NCI-H2107 treated with DMSO at 0.1 percent for 48 hours (cell line): Measurements from ENCODE around the gene HPN.
A peak's percentile ranks its signal among the peaks of the same experiment; 100 is the strongest.

Experiments
- DNase-seq: peaks from one replicate; lab custom pipeline; 2025; ENCODE audit not compliant: unreplicated experiment; lab: John Stamatoyannopoulos, UW

Gene HPN

GRCh38 chr19:35080613-35081170 lies 39.2 kb downstream of the HPN start:
- no peak for DNase-seq

DNA sequence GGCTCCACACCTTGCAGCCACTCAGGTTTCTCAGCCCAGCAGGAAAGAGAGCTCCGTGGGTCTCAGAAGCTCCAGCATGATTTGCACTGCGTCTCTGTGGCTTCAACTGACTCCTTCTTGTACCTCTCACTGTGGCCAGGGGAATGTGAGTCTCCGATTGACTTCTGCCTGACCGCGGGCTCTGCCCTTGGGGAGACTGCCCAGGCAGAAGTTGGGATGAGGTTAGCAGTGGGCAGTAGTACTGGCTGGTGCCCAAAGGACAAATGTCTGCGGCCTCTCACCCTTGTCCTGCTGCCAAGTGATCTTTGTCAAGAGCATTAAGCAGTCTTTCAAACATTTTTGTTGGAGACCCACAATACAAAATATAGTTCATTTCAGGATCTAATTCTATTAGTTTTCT lies 39.7 kb downstream of the HPN start:
- no peak for DNase-seq

- no peak for DNase-seq
Measured at GRCh38 chr19:35083691-35084508, 42.4 kb downstream of the HPN start.

- no peak for DNase-seq
Measured at GRCh38 chr19:35084509-35084762, 42.9 kb downstream of the HPN start.

- no peak for DNase-seq
Measured at GRCh38 chr19:35085947-35086346, 44.4 kb downstream of the HPN start.

DNA sequence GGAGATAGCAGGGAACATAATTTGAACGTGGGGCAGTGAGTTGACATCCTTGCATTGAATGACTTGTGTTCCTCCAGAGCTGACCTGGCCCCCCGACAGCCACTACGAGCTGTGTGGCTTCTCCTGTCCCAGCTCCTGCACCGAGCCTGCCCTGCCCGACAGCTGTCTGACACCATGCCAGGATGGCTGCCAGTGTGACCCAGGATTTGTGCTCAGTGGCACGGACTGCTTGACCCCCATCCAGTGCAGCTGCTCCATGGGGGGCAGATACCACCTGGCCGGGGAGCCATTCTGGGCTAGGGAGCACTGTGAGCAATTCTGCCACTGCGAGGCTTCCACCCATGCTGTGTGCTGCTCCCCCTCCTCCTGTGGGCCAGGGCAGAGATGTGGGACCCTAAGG lies 44.9 kb downstream of the HPN start:
- no peak for DNase-seq

DNA sequence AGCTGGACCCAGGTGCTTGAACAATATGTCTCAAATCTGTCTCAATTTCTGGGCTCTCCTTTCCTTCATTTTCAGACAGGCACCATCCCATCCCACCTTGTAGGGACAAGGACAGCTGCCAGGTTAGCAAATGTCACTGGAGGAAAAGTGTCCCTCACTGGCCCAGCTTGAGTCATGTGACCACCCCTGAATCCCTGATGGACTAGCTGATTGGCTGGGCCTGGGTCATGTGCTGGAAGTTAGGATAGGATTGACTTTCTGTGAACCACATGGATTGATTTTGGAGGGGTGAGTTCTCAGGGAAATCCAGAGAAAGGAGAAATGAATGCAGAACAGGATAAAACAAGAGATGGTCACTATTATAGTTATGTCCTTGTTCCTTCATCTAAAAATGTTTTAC lies 45.9 kb downstream of the HPN start:
- DNase-seq: no peak

GRCh38 chr19:35088131-35088913 lies 46.8 kb downstream of the HPN start:
- DNase-seq: no peak

GRCh38 chr19:35089554-35089953 lies 48.0 kb downstream of the HPN start:
- DNase-seq: no peak

GRCh38 chr19:35090160-35090505 lies 48.6 kb downstream of the HPN start:
- DNase-seq: peak; percentile 10

DNA sequence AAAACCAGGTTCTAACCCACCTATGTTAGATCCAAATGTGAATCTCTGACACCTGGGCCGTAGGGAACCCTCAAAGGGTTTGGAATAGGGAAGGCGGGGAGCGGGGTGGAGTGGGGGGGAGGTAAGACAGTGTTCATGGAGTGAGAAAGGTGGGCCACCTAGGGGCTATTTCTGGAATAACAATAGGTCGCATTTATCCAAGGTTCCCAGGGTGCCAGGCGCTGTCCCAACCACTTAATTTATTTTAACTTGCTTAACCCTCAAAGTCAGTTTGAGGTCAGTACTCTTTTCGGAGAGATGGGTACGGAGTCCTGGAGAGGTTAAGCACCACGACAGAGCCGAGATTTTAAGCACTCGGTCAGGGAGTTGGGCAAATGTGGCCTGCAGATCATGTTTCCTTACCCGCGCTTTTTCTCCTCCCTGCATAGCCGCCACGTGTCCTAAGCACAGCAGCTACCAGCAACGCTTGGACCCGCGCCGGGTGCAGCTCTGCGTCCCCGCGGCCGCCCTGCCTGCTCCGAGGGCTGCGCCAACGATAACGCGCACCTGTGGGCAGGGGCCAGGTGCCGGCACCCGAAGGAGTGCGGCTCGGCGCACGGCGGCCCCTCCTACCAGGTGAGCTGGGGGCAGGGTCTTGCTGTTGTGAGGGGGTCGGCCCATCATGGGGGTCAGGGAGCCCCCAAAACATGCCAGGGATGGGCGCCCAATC lies 49.1 kb downstream of the HPN start:
- DNase-seq: peak; percentile 74

DNA sequence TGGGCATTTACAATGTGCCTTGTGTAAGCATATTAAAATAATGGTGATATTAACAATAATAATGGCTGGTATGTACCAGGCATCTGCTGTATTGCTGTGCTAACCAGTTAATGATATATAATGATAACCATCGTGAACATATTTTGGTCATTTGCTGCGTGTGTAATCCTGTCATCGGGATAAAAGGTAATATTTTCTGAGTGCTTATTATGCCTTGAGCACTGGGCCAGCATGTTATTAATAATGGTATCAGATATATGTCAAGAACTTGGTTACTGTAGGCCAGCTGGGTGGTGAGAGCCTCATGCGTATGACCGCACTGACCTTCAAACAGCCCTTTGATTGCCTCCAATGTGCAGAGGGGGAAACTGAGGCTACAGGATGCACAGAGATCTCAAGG lies 51.9 kb downstream of the HPN start:
- DNase-seq: no peak

- no peak for DNase-seq
Measured at GRCh38 chr19:35093941-35094647, 52.6 kb downstream of the HPN start.

DNA sequence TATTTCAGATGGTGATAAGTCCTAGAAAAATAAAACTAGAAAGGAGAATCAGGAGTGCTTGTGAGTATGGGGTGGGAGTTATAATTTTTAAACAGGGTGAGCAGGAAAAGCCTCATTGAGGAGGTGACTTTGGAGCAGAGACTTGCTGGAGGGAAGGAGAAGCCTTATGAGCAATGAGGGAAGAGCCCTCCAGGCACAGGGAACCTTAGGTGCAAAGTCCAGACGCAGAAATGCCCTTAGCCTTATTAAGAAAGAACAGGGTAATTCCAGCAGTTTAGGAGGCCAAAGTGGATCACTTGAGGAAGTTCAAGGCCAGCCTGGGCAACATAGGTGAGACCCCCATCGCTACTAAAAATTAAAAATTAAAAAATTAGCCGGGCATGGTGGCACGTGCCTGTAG lies 53.1 kb downstream of the HPN start:
- DNase-seq: no peak

GRCh38 chr19:35095667-35096368 lies 54.3 kb downstream of the HPN start:
- DNase-seq: no peak

DNA sequence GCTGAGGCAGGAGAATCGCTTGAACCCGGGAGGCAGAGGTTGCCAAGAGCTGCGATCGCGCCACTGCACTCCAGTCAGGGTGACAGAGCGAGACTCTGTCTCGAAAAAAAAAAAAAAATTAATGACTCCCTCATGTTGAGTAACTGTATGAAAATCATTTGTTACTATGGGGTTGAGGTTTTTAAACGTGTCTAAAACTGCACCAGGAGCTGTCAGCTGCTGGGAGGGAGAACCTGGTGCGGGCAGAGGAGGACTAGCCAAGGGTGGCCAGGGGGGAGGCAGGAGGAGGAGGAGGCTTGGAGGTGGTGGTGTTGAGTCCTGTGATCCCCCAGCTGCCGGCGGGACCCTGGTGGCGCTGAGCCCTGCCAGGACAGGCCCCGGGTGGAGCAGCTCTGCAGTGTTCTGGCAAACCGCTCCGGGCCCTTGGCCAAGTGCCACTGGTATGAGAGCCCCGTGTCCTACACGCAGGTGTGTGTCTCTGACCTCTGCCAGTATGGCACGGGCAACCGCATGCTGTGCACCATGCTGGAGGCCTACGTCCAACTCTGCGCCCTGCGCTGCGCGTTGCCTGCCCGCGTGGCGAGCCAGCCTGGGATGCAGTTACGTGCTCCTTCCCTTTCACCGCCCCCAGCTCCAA lies 57.0 kb downstream of the HPN start:
- DNase-seq: no peak

- no peak for DNase-seq
Measured at GRCh38 chr19:35099155-35099896, 57.8 kb downstream of the HPN start.

GRCh38 chr19:35099897-35100275 lies 58.4 kb downstream of the HPN start:
- DNase-seq: no peak
